GM19351 (cell line): Measurements from ENCODE around the gene CUL5.

ENCODE experiments used
- ATAC-seq: cut with Tn5 transposase; IDR thresholded peaks from one replicate; pipeline ENCODE4 v1.9.1; 2021; ENCODE audit warnings: mild to moderate bottlenecking, moderate library complexity; ENCODE audit not compliant: unreplicated experiment

The CUL5 gene

GRCh38 chr11:108008656-108009496 lies at the start of gene CUL5:
Gene CUL5 (plus strand): TSS chr11:108008898. CDS start chr11:108009349, 451 bp downstream.
- ATAC-seq, result peak; percentile 88

DNA sequence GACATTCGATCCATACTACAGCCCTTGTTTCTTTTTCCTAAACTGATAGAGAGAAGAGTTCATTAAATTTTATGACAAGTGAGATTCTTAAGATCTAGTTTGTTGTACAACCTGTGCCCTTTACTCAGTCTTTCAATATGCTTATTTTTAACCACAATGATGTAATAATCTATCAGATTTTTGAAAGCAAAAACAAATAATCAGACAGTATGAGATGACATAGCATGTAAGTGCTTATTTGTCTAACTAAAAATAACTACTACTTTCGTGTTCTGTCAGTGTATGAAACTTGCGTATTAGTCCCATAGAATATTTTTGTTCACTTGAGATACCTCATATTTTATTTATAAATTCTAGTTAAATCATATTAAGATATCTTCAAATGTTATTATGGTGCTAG lies 47.2 kb upstream of the CUL5 start:
- no peak for ATAC-seq

- ATAC-seq, result no peak
Measured at GRCh38 chr11:107962181-107962580, 46.5 kb upstream of the CUL5 start.

DNA sequence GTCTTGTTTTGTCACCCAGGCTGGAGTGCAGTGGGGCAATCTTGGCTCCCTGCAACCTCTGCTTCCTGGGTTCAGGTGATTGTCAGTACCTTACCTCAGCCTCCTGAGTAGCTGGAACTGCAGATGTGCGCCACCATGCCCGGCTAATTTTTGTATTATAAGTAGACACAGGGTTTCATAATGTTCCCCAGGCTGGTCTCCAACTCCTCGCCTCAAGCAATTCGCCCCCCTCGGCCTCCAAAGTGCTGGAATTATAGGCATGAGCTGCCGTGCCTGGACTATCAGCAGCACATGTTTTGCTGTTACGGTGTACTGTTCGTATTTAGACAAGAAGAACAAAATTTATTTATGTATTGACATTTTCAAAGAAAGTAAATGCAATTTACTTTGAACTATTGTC lies 45.6 kb upstream of the CUL5 start:
- ATAC-seq, result no peak

DNA sequence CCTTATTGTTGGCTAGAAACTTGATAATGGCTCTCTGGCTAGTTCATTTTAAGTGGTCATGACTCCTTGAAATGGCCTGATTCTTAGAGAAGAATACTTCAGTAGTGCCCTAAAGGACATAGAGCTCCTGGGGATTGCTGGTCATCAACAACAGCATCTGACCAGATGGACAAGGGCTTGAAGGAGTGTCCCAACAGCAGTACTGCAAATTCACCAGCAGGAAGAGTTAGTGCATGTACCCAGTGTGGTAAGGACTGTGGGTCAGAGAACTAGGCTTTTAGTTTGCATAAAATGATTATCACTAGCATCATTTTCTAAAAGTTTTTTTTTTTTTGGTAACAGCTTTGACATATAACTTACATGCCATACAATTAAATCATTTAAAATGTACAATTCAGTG lies 39.5 kb upstream of the CUL5 start:
- no peak for ATAC-seq

DNA sequence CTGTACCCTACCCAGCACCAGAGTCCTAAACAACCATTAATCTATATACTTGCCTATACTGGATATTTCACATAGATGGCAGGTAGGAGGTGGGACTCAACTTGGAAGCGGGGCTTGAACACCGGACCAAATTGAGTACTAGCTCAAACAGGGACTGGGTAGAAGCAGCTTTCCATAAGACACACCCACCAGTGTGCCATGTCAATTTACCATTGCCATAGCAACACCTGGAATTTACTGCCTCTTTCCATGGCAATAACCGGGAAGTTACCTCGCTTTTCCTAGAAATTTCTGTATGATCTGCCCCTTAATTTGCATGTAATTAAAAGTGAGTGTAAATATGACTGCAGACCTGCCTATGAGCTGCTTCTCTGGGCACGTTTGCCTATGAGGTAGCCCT lies 38.6 kb upstream of the CUL5 start:
- no peak for ATAC-seq

GRCh38 chr11:107973641-107974040 lies 35.1 kb upstream of the CUL5 start:
- ATAC-seq, result no peak

GRCh38 chr11:107988397-107989158 lies 20.1 kb upstream of the CUL5 start:
- no peak for ATAC-seq

DNA sequence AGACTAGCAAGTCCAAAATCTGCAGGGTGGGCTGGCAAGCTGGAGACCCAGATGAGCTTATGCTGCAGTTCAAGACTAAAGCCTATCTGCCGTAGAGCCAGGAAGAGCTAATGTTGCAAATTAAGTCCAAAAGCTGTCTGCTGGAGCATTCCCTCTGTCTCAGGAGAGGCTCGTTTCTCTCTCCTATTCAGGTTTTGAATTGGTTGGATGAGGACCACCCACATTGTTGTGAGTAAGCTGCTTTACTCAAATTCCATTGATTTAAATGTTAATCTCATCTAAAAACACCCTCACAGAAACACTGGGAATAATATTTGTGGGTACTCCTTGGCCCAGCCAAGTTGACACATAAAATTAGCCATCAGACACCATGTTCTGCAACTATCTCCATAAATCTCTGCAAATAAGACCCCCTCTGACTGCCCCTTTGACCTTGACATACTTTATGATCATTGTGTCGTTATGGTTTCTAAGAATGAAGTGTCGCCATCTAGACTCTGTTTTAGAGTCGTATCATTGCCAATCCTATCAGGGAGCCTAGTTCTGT lies 16.8 kb upstream of the CUL5 start:
- ATAC-seq, result no peak

DNA sequence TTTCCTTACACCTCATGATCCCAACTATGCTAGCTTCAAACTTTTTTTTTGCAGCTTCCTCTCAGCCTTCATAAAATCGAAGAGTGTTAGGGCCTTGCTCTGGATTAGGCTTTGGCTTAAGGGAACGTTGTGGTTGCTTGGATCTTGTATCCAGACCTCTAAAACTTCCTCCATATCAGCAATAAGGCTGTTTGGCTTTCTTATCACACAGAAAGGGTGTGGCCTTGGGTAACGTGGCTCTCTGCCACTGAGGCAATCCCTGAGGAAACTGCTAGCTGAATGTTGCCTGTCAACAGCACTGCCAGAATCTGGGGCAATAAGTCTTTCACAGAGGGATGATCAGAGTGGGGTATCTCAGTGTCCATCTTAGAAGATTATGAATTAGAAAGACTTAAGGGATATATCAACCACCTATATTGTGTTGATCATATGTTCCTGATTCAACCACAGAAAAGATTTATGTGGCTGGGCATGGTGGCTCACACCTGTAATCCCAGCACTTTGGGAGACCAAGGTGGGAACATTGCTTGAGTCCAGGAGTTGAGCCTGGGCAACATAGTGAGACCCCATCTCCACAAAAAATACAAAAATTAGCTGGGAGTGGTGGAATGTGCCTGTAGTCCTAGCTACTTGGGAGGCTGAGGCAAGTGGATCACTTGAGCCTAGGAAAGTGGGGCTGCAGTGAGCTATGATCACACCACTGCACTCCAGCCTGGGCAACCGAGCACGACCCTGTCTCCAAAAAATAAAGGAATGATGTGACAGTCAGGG lies 12.5 kb upstream of the CUL5 start:
- ATAC-seq, result no peak

DNA sequence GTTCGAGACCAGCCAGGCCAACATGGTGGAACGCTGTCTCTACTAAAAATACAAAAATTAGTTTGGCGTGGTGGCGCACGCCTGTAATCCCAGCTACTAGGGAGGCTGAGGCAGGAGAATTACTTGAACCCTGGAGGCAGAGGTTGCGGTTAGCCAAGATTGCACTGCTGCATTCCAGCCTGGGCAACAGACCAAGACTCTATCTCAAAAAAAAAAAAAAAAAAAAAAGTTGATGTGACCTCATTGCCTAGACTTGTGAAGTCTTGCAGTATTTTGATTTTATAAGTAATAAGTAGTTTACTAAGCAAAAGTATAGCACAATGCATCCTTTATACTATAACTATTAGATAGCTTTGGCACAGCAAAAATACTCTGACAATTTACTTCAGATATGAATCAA lies 9.9 kb upstream of the CUL5 start:
- ATAC-seq, result no peak

- ATAC-seq, result peak; percentile 100
Measured at GRCh38 chr11:107999759-108000455, 8.8 kb upstream of the CUL5 start.

GRCh38 chr11:108002476-108002875 lies 6.2 kb upstream of the CUL5 start:
- no peak for ATAC-seq

DNA sequence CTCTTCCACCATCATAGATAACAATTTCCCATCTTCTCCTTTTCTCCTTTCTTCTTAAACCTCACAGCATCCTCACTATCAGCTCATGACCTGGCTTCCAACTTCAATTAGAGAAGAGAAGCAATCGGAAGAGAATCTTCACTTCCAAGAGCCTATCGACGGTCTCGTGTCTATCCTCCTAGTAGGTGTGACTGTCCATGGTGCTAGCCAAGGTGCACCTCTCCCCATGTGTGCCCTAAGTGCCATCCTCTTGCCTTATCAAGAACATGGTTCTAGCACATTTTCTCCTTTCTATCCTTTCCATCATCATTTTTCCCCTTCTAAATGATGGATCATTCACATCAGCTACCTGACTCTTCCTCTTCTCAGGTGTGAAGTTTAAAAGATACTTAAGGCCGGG lies 5.1 kb upstream of the CUL5 start:
- no peak for ATAC-seq

GRCh38 chr11:108007819-108008218 lies 879 bp upstream of the CUL5 start:
- ATAC-seq, result no peak

DNA sequence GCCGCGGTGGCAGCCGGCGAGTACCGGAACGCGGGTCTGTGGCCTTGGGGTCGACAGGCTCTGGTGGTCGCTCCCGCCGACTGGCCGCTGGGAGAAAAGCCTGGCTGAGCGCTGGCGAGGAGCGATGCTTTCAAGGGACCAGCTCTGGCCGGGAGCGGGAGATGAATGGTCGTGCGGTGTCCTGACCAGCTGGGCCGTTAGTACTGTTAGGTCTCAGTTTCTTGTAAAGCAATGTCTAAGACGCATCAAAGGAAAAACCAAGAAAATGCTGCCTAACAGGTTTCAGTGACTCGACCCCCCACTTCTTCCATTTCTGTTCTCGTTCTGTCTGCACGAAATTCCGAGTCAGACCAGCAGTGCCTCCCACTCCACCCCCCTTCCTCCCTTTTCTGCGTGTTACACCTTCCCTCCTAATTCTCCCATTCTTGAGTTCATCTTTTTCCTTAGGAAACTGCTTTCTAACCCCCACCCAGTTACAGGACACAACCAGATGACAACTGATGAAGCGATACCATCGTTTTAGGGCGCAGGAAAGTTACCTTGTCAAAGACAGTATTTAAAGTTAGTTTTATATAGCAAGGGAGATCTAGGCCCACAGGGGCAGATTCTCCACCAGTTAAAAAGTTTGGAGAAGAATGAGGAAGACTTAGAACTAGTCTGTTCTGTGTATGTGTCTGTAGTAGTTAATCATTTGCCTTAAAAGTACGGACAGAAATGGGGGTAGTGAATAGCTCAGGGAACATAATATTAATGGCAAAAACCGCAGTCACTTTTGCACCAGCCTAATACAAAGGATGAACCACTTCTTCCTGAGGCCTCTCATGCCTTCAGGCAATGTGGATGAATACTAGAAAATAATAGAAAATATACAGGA lies 1.0 kb downstream of the CUL5 start:
- peak; percentile 11 for ATAC-seq

DNA sequence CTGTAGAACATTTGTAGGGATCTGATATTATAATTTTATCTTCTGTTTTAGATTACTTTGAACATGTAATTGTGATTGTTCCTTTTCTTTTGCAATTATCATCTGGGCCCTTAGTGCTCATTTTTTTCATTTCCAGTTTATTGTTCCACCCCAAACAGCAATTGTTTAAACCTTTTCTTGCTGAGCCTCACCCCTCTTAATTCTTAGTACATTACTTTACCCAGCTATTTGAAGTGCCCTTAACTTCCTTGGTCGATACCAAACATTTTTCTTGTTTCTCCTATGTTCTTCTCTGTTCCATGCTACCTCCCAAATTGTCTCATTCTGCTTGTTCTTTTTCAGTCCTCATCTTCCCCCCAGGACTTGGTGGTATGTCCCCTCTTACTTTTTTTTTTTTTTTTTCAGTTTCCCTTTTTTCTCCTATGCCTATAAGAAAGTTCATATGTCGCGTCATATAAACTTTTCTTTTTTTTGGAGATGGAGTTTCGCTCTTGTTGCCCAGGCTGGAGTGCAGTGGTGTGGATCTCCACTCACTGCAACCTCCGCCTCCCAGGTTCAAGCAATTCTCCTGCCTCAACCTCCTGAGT lies 3.5 kb downstream of the CUL5 start:
- ATAC-seq, result no peak

- no peak for ATAC-seq
Measured at GRCh38 chr11:108016647-108017046, 7.9 kb downstream of the CUL5 start.

DNA sequence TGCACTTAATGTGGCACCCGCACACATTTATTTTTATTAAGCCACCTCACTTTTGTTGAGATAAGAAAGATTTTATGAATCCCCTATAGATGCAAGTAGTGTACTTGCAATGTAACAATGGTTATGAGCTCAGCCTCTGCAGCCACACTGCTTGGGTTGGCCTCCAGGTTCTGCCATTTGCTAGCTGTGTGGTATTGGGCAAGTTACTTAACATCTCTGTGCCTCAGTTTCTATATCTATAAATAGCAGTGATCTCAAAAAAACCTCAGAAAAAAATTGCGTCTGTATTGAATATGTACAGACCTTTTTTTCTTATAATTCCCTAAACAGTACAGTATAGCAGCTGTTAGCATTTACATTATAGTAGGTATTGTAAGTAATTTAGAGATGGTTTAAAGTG lies 10.0 kb downstream of the CUL5 start:
- no peak for ATAC-seq
